HG03342 (cell line): ENCODE results near the gene PLXND1.
"Not testable (repeated sequence)": the region's sequence is repeated elsewhere in the genome, so short reads cannot be mapped to it uniquely, and the experiment has no call there.

Experiments used
- ATAC-seq: cut with Tn5 transposase; IDR thresholded peaks from one replicate; pipeline ENCODE4 v1.9.1; 2021; ENCODE audit warnings: mild to moderate bottlenecking, moderate library complexity; ENCODE audit not compliant: unreplicated experiment

The PLXND1 gene

GRCh38 chr3:129553719-129554118, 52.8 kb downstream of the PLXND1 start:
- no peak for ATAC-seq

GRCh38 chr3:129553171-129553570, 53.3 kb downstream of the PLXND1 start:
- ATAC-seq, result no peak

- no peak for ATAC-seq
Measured at GRCh38 chr3:129552287-129553050, 54.0 kb downstream of the PLXND1 start.

- no peak for ATAC-seq
Measured at GRCh38 chr3:129549805-129550204, 56.7 kb downstream of the PLXND1 start.

- ATAC-seq, result no peak
Measured at GRCh38 chr3:129549006-129549800, 57.3 kb downstream of the PLXND1 start.

- no peak for ATAC-seq
Measured at GRCh38 chr3:129548104-129548965, 58.1 kb downstream of the PLXND1 start.

GRCh38 chr3:129547241-129547640, 59.2 kb downstream of the PLXND1 start:
- no peak for ATAC-seq

- ATAC-seq, result not testable (repeated sequence)
Measured at GRCh38 chr3:129545951-129546350, 60.5 kb downstream of the PLXND1 start.

- ATAC-seq, result no peak
Measured at GRCh38 chr3:129543999-129544398, 62.5 kb downstream of the PLXND1 start.

- ATAC-seq, result no peak
Measured at GRCh38 chr3:129543156-129543790, 63.2 kb downstream of the PLXND1 start, which contains the start of gene H1-8. Gene H1-8 (plus strand): TSS chr3:129543175. CDS start chr3:129543219, 44 bp downstream.

GRCh38 chr3:129542747-129543146, 63.7 kb downstream of the PLXND1 start:
- ATAC-seq, result no peak

- no peak for ATAC-seq
Measured at GRCh38 chr3:129540776-129541516, 65.5 kb downstream of the PLXND1 start.

- no peak for ATAC-seq
Measured at GRCh38 chr3:129539206-129539605, 67.3 kb downstream of the PLXND1 start.

GRCh38 chr3:129536804-129537203, 69.7 kb downstream of the PLXND1 start:
- ATAC-seq, result no peak

- no peak for ATAC-seq
Measured at GRCh38 chr3:129536374-129536667, 70.2 kb downstream of the PLXND1 start.

GRCh38 chr3:129535075-129535474, 71.4 kb downstream of the PLXND1 start:
- ATAC-seq, result no peak

GRCh38 chr3:129534428-129535027, 71.9 kb downstream of the PLXND1 start:
- ATAC-seq, result no peak

GRCh38 chr3:129533406-129533805, 73.1 kb downstream of the PLXND1 start:
- ATAC-seq, result no peak

GRCh38 chr3:129532261-129532660, 74.2 kb downstream of the PLXND1 start:
- no peak for ATAC-seq

GRCh38 chr3:129531699-129532098, 74.8 kb downstream of the PLXND1 start:
- no peak for ATAC-seq
